ENCODE results near the gene RBM33. TPM values are rescaled to one million over a fixed set of nuclear protein-coding genes. Genes with fewer than 3 reads are reported as not detected.

RBM33 gene
- total RNA-seq, 1 experiment from 2014 or later: 73.6 TPM

- no peaks in the 10 kb centered on the region for H3K27me3 ChIP-seq (replicated peaks; ENCODE audit: insufficient read depth, low read depth, low read length, poor library complexity)
- ChIA-PET CTCF (no interaction called here), POLR2A (ENCODE audit: low non-redundant PET) (no interaction called here)
- no peak for TF ChIP-seq CTCF (conservative IDR thresholded peaks at IDR 0.05; ENCODE audit: low read depth, low read length)
- H3K9me3 ChIP-seq (ENCODE audit: low read depth, low read length, poor library complexity, severe bottlenecking): peaks cover 16% of the 10 kb centered on the region
- intact Hi-C loops (cut with micrococcal nuclease; ENCODE audit: unreplicated experiment): no loop called here
- no peaks in the 10 kb centered on the region for H3K36me3 ChIP-seq (ENCODE audit: insufficient read depth, low read length, poor library complexity, severe bottlenecking)
- H3K4me3 ChIP-seq (ENCODE audit: low read depth, low read length, poor library complexity, severe bottlenecking): no peak overlapping the region
- DNase-seq (ENCODE audit: low spot score): no peak
- no peaks in the 10 kb centered on the region for H3K4me1 ChIP-seq (ENCODE audit: insufficient read depth, low read length, poor library complexity, severe bottlenecking)
- H3K27ac ChIP-seq (ENCODE audit: low read depth, low read length, poor library complexity, severe bottlenecking): no peak overlapping the region
- no TSS peak for BruUV-seq (replicated peaks)
These were observed 13.3 kb upstream of the RBM33 start for GRCh38 chr7:155631155-155631554.

- no peak overlapping the region for H3K4me3 ChIP-seq (ENCODE audit: low read depth, low read length, poor library complexity, severe bottlenecking)
- DNase-seq (ENCODE audit: low spot score): no peak
- peaks cover 1% of the 10 kb centered on the region for H3K36me3 ChIP-seq (ENCODE audit: insufficient read depth, low read length, poor library complexity, severe bottlenecking)
- intact Hi-C loops (cut with micrococcal nuclease; ENCODE audit: unreplicated experiment): no loop called here
- H3K27ac ChIP-seq (ENCODE audit: low read depth, low read length, poor library complexity, severe bottlenecking): no peak overlapping the region
- peaks cover 55% of the 10 kb centered on the region for H3K9me3 ChIP-seq (ENCODE audit: low read depth, low read length, poor library complexity, severe bottlenecking)
- CTCF ChIA-PET: no interaction called here
- H3K4me1 ChIP-seq (ENCODE audit: insufficient read depth, low read length, poor library complexity, severe bottlenecking): no peaks in the 10 kb centered on the region
- TF ChIP-seq EZH2 (IDR thresholded peaks at IDR 0.05; ENCODE audit: borderline replicate concordance, low read depth, low read length, poor library complexity, severe bottlenecking) (no peak), CTCF (conservative IDR thresholded peaks at IDR 0.05; ENCODE audit: low read depth, low read length) (no peak)
- no TSS peak for BruUV-seq (replicated peaks)
- POLR2A ChIA-PET (ENCODE audit: low non-redundant PET): no interaction called here
- no peaks in the 10 kb centered on the region for H3K27me3 ChIP-seq (replicated peaks; ENCODE audit: insufficient read depth, low read depth, low read length, poor library complexity)
These were observed 8.6 kb upstream of the RBM33 start for GRCh38 chr7:155635817-155636216.

GRCh38 chr7:155637155-155637554 lies 7.3 kb upstream of the RBM33 start:
- ChIA-PET POLR2A (ENCODE audit: low non-redundant PET) (no interaction called here), CTCF (no interaction called here)
- TF ChIP-seq CTCF (conservative IDR thresholded peaks at IDR 0.05; ENCODE audit: low read depth, low read length): no peak
- TF ChIP-seq EZH2 (IDR thresholded peaks at IDR 0.05; ENCODE audit: borderline replicate concordance, low read depth, low read length, poor library complexity, severe bottlenecking): no peak
- Histone ChIP-seq H3K4me1 (ENCODE audit: insufficient read depth, low read length, poor library complexity, severe bottlenecking) (no peaks in the 10 kb centered on the region), H3K27me3 (replicated peaks; ENCODE audit: insufficient read depth, low read depth, low read length, poor library complexity) (no peaks in the 10 kb centered on the region), H3K36me3 (ENCODE audit: insufficient read depth, low read length, poor library complexity, severe bottlenecking) (peaks cover 11% of the 10 kb centered on the region), H3K9me3 (ENCODE audit: low read depth, low read length, poor library complexity, severe bottlenecking) (peaks cover 58% of the 10 kb centered on the region), H3K27ac (ENCODE audit: low read depth, low read length, poor library complexity, severe bottlenecking) (no peak overlapping the region), H3K4me3 (ENCODE audit: low read depth, low read length, poor library complexity, severe bottlenecking) (no peak overlapping the region)
- intact Hi-C loops (cut with micrococcal nuclease; ENCODE audit: unreplicated experiment): no loop called here
- DNase-seq (ENCODE audit: low spot score): no peak
- no TSS peak for BruUV-seq (replicated peaks)
